DOHH2 (cell line): ENCODE results near the gene CDCP1.

Experiments used
- H3F3A ChIP-seq: fragments of 200-600 bp; sonication (generic), shearing (Covaris generic); 2 replicates; pipeline ENCODE4 v1.6.0; 2016; ENCODE audit warnings: antibody characterized with exemption, mild to moderate bottlenecking; ENCODE audit not compliant: control insufficient read depth, insufficient read depth
- H3K27ac ChIP-seq: fragments of 200-600 bp; sonication (generic); 2 replicates; pipeline ENCODE4 v1.5.1; 2014; ENCODE audit warnings: low read depth, mild to moderate bottlenecking, low read length, moderate library complexity
- H3K27me3 ChIP-seq: fragments of 200-600 bp; sonication (generic); 2 replicates; pipeline ENCODE4 v1.6.1; 2014; ENCODE audit warnings: mild to moderate bottlenecking, low read length, mixed read lengths; ENCODE audit not compliant: control insufficient read depth
- H3K36me3 ChIP-seq: fragments of 200-600 bp; sonication (generic); 2 replicates; pipeline ENCODE4 v1.6.1; 2014; ENCODE audit warnings: mild to moderate bottlenecking, low read length, moderate library complexity, mixed read lengths; ENCODE audit not compliant: control insufficient read depth
- H3K4me1 ChIP-seq: fragments of 200-600 bp; sonication (generic); 2 replicates; pipeline ENCODE4 v1.6.1; 2014; ENCODE audit warnings: mild to moderate bottlenecking, low read length, mixed read lengths; ENCODE audit not compliant: control insufficient read depth
- H3K4me2 ChIP-seq: fragments of 200-600 bp; sonication (generic); 2 replicates; pipeline ENCODE4 v1.6.0; 2014; ENCODE audit warnings: mild to moderate bottlenecking, low read length, moderate library complexity
- H3K4me3 ChIP-seq: fragments of 200-600 bp; sonication (generic); 2 replicates; pipeline ENCODE4 v1.5.1; 2014; ENCODE audit warnings: mild to moderate bottlenecking, low read length, mixed read lengths
- H3K79me2 ChIP-seq: fragments of 200-600 bp; sonication (generic); 2 replicates; pipeline ENCODE4 v1.6.1; 2014; ENCODE audit warnings: mild to moderate bottlenecking, low read length, mixed read lengths; ENCODE audit not compliant: control insufficient read depth
- H3K9me2 ChIP-seq: fragments of 200-600 bp; sonication (generic); replicated peaks from 2 replicates; pipeline ENCODE4 v1.6.1; 2014; ENCODE audit warnings: mild to moderate bottlenecking, low read length, mixed read lengths; ENCODE audit not compliant: control insufficient read depth
- H3K9me3 ChIP-seq: fragments of 200-600 bp; sonication (generic); 2 replicates; pipeline ENCODE4 v1.6.1; 2014; ENCODE audit warnings: antibody characterized with exemption, low read length, mixed read lengths; ENCODE audit not compliant: control insufficient read depth, insufficient read depth
- H4K20me1 ChIP-seq: fragments of 200-600 bp; sonication (generic); 2 replicates; pipeline ENCODE4 v1.6.0; 2014; ENCODE audit warnings: low read depth, mild to moderate bottlenecking, antibody characterized with exemption, low read length, moderate library complexity; ENCODE audit not compliant: control insufficient read depth, insufficient read depth
- EZH2phosphoT487 ChIP-seq: fragments of 200-600 bp; sonication (generic); IDR thresholded peaks from 2 replicates; pipeline ENCODE4 v1.6.1; 2017; ENCODE audit warnings: borderline replicate concordance, mild to moderate bottlenecking, antibody characterized with exemption, low read length, moderate library complexity, mixed read lengths
- TF ChIP-seq, protein P1 (sequence below): fragments of 200-600 bp; sonication (generic); IDR thresholded peaks from one replicate; pipeline ENCODE4 v1.5.1; 2014; ENCODE audit warnings: antibody characterized with exemption, mild to moderate bottlenecking, low read depth, low read length; ENCODE audit not compliant: poor library complexity, severe bottlenecking

CDCP1 gene

GRCh38 chr3:45180051-45180450 lies 33.9 kb upstream of the CDCP1 start:
- no peak overlapping the region for H3K27ac ChIP-seq

DNA sequence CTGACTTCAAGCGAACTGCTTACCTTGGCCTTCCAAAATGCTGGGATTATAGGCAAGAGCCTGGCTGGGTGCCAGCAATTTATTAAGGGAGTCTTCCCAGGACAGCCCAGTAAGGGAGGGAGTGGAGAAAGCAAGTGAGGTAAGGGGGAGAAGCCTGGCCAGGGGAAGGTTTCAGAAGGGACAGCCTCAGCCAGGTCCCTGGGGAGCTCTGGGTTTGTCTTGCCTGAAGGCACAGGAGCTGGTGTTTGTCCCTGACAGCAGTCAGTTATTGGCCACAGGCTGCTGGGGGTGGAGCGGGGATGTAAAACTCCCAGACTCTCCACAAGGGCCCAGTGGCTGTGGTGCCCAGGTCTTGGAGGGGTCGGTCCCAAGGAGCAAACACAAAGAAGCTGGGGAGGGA lies 33.0 kb upstream of the CDCP1 start:
- Histone ChIP-seq H3F3A (no peaks in the 10 kb centered on the region), H3K4me3 (no peak overlapping the region), H3K4me1 (no peaks in the 10 kb centered on the region), H3K9me2 (no peaks in the 10 kb centered on the region), H3K27me3 (no peaks in the 10 kb centered on the region), H3K36me3 (no peaks in the 10 kb centered on the region), H3K4me2 (no peak overlapping the region), H3K27ac (no peak overlapping the region), H3K9me3 (no peaks in the 10 kb centered on the region), H4K20me1 (no peaks in the 10 kb centered on the region), H3K79me2 (no peaks in the 10 kb centered on the region)
- TF ChIP-seq EZH2phosphoT487, result no peak
- TF ChIP-seq, protein P1, sequence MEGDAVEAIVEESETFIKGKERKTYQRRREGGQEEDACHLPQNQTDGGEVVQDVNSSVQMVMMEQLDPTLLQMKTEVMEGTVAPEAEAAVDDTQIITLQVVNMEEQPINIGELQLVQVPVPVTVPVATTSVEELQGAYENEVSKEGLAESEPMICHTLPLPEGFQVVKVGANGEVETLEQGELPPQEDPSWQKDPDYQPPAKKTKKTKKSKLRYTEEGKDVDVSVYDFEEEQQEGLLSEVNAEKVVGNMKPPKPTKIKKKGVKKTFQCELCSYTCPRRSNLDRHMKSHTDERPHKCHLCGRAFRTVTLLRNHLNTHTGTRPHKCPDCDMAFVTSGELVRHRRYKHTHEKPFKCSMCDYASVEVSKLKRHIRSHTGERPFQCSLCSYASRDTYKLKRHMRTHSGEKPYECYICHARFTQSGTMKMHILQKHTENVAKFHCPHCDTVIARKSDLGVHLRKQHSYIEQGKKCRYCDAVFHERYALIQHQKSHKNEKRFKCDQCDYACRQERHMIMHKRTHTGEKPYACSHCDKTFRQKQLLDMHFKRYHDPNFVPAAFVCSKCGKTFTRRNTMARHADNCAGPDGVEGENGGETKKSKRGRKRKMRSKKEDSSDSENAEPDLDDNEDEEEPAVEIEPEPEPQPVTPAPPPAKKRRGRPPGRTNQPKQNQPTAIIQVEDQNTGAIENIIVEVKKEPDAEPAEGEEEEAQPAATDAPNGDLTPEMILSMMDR, result no peak

More at GRCh38 chr3:45180051-45180450, 33.9 kb upstream of the CDCP1 start:
- no peaks in the 10 kb centered on the region for H3K9me2 ChIP-seq
- H3K4me2 ChIP-seq, result no peak overlapping the region
- H3K36me3 ChIP-seq, result no peaks in the 10 kb centered on the region
- H3K9me3 ChIP-seq, result no peaks in the 10 kb centered on the region
- no peaks in the 10 kb centered on the region for H3K4me1 ChIP-seq
- TF ChIP-seq EZH2phosphoT487, result no peak
- TF ChIP-seq, protein P1, result no peak
- H3K79me2 ChIP-seq, result no peaks in the 10 kb centered on the region
- no peaks in the 10 kb centered on the region for H3K27me3 ChIP-seq
- H3F3A ChIP-seq, result no peaks in the 10 kb centered on the region
- H3K4me3 ChIP-seq, result no peak overlapping the region
- no peaks in the 10 kb centered on the region for H4K20me1 ChIP-seq

DNA sequence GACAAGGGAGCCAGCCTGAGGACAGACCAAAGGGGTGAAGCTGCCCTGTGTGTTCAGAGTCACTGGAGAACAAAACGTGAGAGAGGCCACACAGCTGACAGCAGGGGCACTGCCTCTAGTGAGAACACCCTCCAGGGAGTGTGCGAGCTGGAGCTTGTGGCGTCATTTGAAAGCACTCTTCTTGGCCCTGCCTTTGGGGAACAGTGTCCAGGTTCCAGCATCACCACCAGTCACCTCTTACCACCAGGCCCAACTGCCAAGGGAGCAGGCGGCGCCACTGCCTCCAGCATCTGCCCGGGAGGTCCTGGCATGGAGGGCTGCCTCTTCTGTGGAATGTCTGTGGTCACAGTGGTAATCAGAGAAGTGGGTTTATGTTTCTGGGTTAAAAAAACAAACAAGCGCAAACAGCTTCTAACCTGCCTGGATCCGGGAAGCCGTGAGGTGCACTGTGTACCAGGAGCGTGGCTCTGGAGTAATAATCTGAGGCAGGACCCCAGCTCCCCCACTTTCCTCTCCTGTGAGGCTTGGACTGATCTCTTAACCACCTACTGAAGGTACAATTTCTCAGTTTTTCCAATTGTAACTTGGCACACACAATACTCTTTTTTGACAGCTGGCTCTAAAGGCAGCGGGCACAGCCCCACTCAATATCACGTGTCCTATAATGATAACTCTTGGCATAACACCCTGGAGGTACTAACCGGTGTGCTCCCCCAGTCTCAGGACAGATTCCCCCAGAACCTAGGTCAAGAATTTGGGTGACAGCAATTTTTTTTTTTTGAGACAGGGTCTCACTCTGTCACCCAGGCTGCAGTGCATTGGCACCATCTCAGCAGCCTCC lies 32.2 kb upstream of the CDCP1 start:
- TF ChIP-seq, protein P1, result no peak
- no peak for TF ChIP-seq EZH2phosphoT487
- H3K4me3 ChIP-seq, result no peak overlapping the region
- no peaks in the 10 kb centered on the region for H3K4me1 ChIP-seq
- H3K27me3 ChIP-seq, result no peaks in the 10 kb centered on the region
- no peaks in the 10 kb centered on the region for H3K9me3 ChIP-seq
- H3K36me3 ChIP-seq, result no peaks in the 10 kb centered on the region
- H3K27ac ChIP-seq, result no peak overlapping the region
- no peaks in the 10 kb centered on the region for H3K9me2 ChIP-seq
- no peaks in the 10 kb centered on the region for H3K79me2 ChIP-seq
- H4K20me1 ChIP-seq, result no peaks in the 10 kb centered on the region
- no peaks in the 10 kb centered on the region for H3F3A ChIP-seq
- no peak overlapping the region for H3K4me2 ChIP-seq
